GM19438 (cell line): ENCODE results near the gene SKAP2.

ENCODE experiments used
- ATAC-seq: cut with Tn5 transposase; IDR thresholded peaks from one replicate; pipeline ENCODE4 v1.9.1; 2021; ENCODE audit warnings: low read depth; ENCODE audit not compliant: unreplicated experiment

SKAP2 gene

GRCh38 chr7:26646336-26647048 is 217.9 kb downstream of the SKAP2 start:
- no peak for ATAC-seq

GRCh38 chr7:26645121-26645520 is 219.3 kb downstream of the SKAP2 start:
- no peak for ATAC-seq

GRCh38 chr7:26642416-26642815 is 222.0 kb downstream of the SKAP2 start:
- no peak for ATAC-seq

GRCh38 chr7:26639695-26640094 is 224.7 kb downstream of the SKAP2 start:
- no peak for ATAC-seq

- no peak for ATAC-seq
Measured at GRCh38 chr7:26639111-26639510, 225.3 kb downstream of the SKAP2 start.

GRCh38 chr7:26638140-26638539 is 226.2 kb downstream of the SKAP2 start:
- no peak for ATAC-seq

GRCh38 chr7:26637610-26638009 is 226.8 kb downstream of the SKAP2 start:
- ATAC-seq, result no peak

GRCh38 chr7:26636808-26637207 is 227.6 kb downstream of the SKAP2 start:
- no peak for ATAC-seq

- no peak for ATAC-seq
Measured at GRCh38 chr7:26633557-26633956, 230.8 kb downstream of the SKAP2 start.

- no peak for ATAC-seq
Measured at GRCh38 chr7:26631601-26632000, 232.8 kb downstream of the SKAP2 start.

GRCh38 chr7:26630941-26631580 is 233.3 kb downstream of the SKAP2 start:
- no peak for ATAC-seq

- ATAC-seq, result no peak
Measured at GRCh38 chr7:26630361-26630760, 234.0 kb downstream of the SKAP2 start.

- ATAC-seq, result no peak
Measured at GRCh38 chr7:26629696-26630095, 234.7 kb downstream of the SKAP2 start.

- no peak for ATAC-seq
Measured at GRCh38 chr7:26627891-26628341, 236.5 kb downstream of the SKAP2 start.

GRCh38 chr7:26627221-26627620 is 237.2 kb downstream of the SKAP2 start:
- no peak for ATAC-seq

- ATAC-seq, result no peak
Measured at GRCh38 chr7:26626687-26627086, 237.7 kb downstream of the SKAP2 start.

- ATAC-seq, result no peak
Measured at GRCh38 chr7:26626156-26626555, 238.2 kb downstream of the SKAP2 start.

GRCh38 chr7:26625286-26625685 is 239.1 kb downstream of the SKAP2 start:
- ATAC-seq, result no peak

- no peak for ATAC-seq
Measured at GRCh38 chr7:26624839-26625238, 239.6 kb downstream of the SKAP2 start.

- ATAC-seq, result no peak
Measured at GRCh38 chr7:26624431-26624830, 240.0 kb downstream of the SKAP2 start.

GRCh38 chr7:26620352-26620751 is 244.0 kb downstream of the SKAP2 start:
- no peak for ATAC-seq

- ATAC-seq, result no peak
Measured at GRCh38 chr7:26619348-26619984, 244.9 kb downstream of the SKAP2 start.
